GM21737 (cell line): ENCODE results near the gene GABPB2.
"Not testable (repeated sequence)": the region's sequence is repeated elsewhere in the genome, so short reads cannot be mapped to it uniquely, and the experiment has no call there.

Experiments used
- ATAC-seq: cut with Tn5 transposase; IDR thresholded peaks from one replicate; pipeline ENCODE4 v1.9.1; 2021; ENCODE audit warnings: mild to moderate bottlenecking, moderate library complexity; ENCODE audit not compliant: unreplicated experiment

GABPB2 gene

GRCh38 chr1:151059109-151060006 is 11.2 kb upstream of the GABPB2 start, which contains the start of gene CDC42SE1:
Gene CDC42SE1, minus strand, starts transcription at chr1:151059622. Its CDS starts 3,892 bp downstream, at chr1:151055730.
- peak; percentile 77 for ATAC-seq

- ATAC-seq = no peak
Observed at GRCh38 chr1:151060007-151060656, 10.4 kb upstream of the GABPB2 start, which contains the start of gene MLLT11. Gene MLLT11, plus strand, starts transcription at chr1:151060397. Its CDS starts 6,828 bp downstream, at chr1:151067225.

- no peak for ATAC-seq
Observed at GRCh38 chr1:151060657-151061421, 9.7 kb upstream of the GABPB2 start.

- no peak for ATAC-seq
Observed at GRCh38 chr1:151061704-151062103, 8.9 kb upstream of the GABPB2 start.

GRCh38 chr1:151062741-151063371 is 7.7 kb upstream of the GABPB2 start:
- ATAC-seq = no peak

- no peak for ATAC-seq
Observed at GRCh38 chr1:151065089-151065645, 5.4 kb upstream of the GABPB2 start.

GRCh38 chr1:151067185-151067584 is 3.4 kb upstream of the GABPB2 start:
- no peak for ATAC-seq

GRCh38 chr1:151069103-151069486 is 1.5 kb upstream of the GABPB2 start:
- ATAC-seq = no peak

GRCh38 chr1:151072224-151072623 is 1.7 kb downstream of the GABPB2 start:
- ATAC-seq = no peak

- no peak for ATAC-seq
Observed at GRCh38 chr1:151085953-151086559, 15.5 kb downstream of the GABPB2 start.

GRCh38 chr1:151097426-151097825 is 26.9 kb downstream of the GABPB2 start:
- ATAC-seq = not testable (repeated sequence)

GRCh38 chr1:151098126-151098525 is 27.6 kb downstream of the GABPB2 start:
- no peak for ATAC-seq

GRCh38 chr1:151104630-151105029 is 34.1 kb downstream of the GABPB2 start:
- ATAC-seq = no peak

GRCh38 chr1:151106894-151107293 is 36.3 kb downstream of the GABPB2 start:
- ATAC-seq = no peak

- no peak for ATAC-seq
Observed at GRCh38 chr1:151108331-151108730, 37.8 kb downstream of the GABPB2 start.

- ATAC-seq = no peak
Observed at GRCh38 chr1:151113877-151114276, 43.3 kb downstream of the GABPB2 start.

- ATAC-seq = no peak
Observed at GRCh38 chr1:151124763-151125403, 54.3 kb downstream of the GABPB2 start.

- no peak for ATAC-seq
Observed at GRCh38 chr1:151128800-151129199, 58.2 kb downstream of the GABPB2 start.

GRCh38 chr1:151130987-151131586 is 60.5 kb downstream of the GABPB2 start:
- peak; percentile 92 for ATAC-seq
